Stomach (tissue), 4 donors: Measurements from ENCODE around the gene MLH3.

Experiments used
- CTCF ChIP-seq, 7 experiments: fragments of 450-650 bp in 4 of 7; fragments of 200-600 bp in 3 of 7; sonication (generic) in 3 of 7; IDR thresholded peaks; one replicate each; pipeline ENCODE4 v1.5.1; 2016 to 2019; ENCODE audit warnings: antibody characterized with exemption in 7 of 7, control low read depth in 2 of 7, mild to moderate bottlenecking in 1 of 7
- EP300 ChIP-seq: sonication (generic); formaldehyde crosslinking; IDR thresholded peaks from one replicate; pipeline ENCODE4 v1.6.1; 2017; ENCODE audit warnings: antibody characterized with exemption
- POLR2A ChIP-seq, 4 donors: fragments of 450-650 bp; IDR thresholded peaks; one replicate each; pipeline ENCODE4 v1.6.1; 2016; ENCODE audit warnings: antibody characterized with exemption in 4 of 4, control low read depth in 2 of 4, mild to moderate bottlenecking in 1 of 4, moderate library complexity in 1 of 4

DNA sequence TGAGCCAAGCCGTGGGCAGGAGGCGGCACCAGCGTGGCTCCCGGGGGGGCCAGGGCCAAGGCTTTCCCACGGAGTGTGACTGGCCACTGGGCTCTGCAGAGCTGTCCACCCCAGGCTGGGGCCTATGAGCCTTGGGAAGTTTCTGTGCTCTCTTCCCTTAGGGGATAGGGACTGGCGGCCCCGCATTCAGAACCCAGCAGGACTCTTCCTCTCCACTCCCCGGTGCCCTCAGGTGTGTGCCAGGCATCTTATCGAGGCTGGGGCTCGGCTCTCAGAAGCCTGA lies 66.3 kb downstream of the MLH3 start:
- TF ChIP-seq CTCF (IDR thresholded peaks at IDR 0.05), result no peak
- TF ChIP-seq POLR2A (IDR thresholded peaks at IDR 0.05), result no peak
- no peak for TF ChIP-seq EP300
